ENCODE measurements around the gene RAB1B.
"Not testable (repeated sequence)": the region's sequence is repeated elsewhere in the genome, so short reads cannot be mapped to it uniquely, and the experiment has no call there.

Gene RAB1B

GRCh38 chr11:66318600-66318970, 50.1 kb downstream of the RAB1B start:
- H3K4me3 ChIP-seq (ENCODE audit: low read length), result no peak overlapping the region
- peaks cover 20% of the 10 kb centered on the region for H3K4me1 ChIP-seq (ENCODE audit: insufficient read depth, low read length)
- no peaks in the 10 kb centered on the region for H3K27me3 ChIP-seq (ENCODE audit: insufficient read depth, low read length)
- no peaks in the 10 kb centered on the region for H3K36me3 ChIP-seq (ENCODE audit: insufficient read depth, low read length)
- H3K9ac ChIP-seq (ENCODE audit: low read depth, low read length), result peak overlapping the region; percentile 5; the same call in 1 of the 2 replicates
- H3K9me3 ChIP-seq (ENCODE audit: insufficient read depth, low read depth, low read length), result no peaks in the 10 kb centered on the region
- 84% methylated on average over 3 of the region's 3 CpGs for WGBS
- peak overlapping the region; percentile 73; the same call in 1 of the 2 replicates for H3K27ac ChIP-seq (ENCODE audit: low read depth, low read length)

- H3K27ac ChIP-seq (ENCODE audit: low read depth, low read length); H3K9me3 ChIP-seq (ENCODE audit: insufficient read depth, low read depth, low read length); H3K9ac ChIP-seq (ENCODE audit: low read depth, low read length); H3K27me3 ChIP-seq (ENCODE audit: insufficient read depth, low read length); H3K4me3 ChIP-seq (ENCODE audit: low read length); H3K36me3 ChIP-seq (ENCODE audit: insufficient read depth, low read length): not testable (repeated sequence)
- WGBS, result 95% methylated on average over 1 of the region's 2 CpGs
- H3K4me1 ChIP-seq (ENCODE audit: insufficient read depth, low read length), result peaks cover 21% of the 10 kb centered on the region
These were observed 51.9 kb downstream of the RAB1B start for GRCh38 chr11:66320289-66320688.

DNA sequence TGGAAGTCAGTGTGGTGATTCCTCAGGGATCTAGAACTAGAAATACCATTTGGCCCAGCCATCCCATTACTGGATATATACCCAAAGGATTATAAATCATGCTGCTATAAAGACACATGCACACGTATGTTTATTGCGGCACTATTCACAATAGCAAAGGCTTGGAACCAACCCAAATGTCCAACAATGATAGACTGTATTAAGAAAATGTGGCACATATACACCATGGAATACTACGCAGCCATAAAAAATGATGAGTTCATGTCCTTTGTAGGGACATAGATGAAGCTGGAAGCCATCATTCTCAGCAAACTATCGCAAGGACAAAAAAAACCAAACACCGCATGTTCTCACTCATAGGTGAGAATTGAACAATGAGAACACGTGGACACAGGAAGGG, 52.3 kb downstream of the RAB1B start:
- WGBS, result 98% methylated on average over 4 of the region's 6 CpGs
- peaks cover 21% of the 10 kb centered on the region for H3K4me1 ChIP-seq (ENCODE audit: insufficient read depth, low read length)
- H3K4me3 ChIP-seq (ENCODE audit: low read length); H3K9ac ChIP-seq (ENCODE audit: low read depth, low read length); H3K36me3 ChIP-seq (ENCODE audit: insufficient read depth, low read length); H3K27ac ChIP-seq (ENCODE audit: low read depth, low read length); H3K9me3 ChIP-seq (ENCODE audit: insufficient read depth, low read depth, low read length); H3K27me3 ChIP-seq (ENCODE audit: insufficient read depth, low read length): not testable (repeated sequence)

- Histone ChIP-seq H3K4me3 (ENCODE audit: low read length) (no peak overlapping the region), H3K27ac (ENCODE audit: low read depth, low read length) (no peak overlapping the region), H3K4me1 (ENCODE audit: insufficient read depth, low read length) (peaks cover 23% of the 10 kb centered on the region), H3K9ac (ENCODE audit: low read depth, low read length) (no peak overlapping the region), H3K27me3 (ENCODE audit: insufficient read depth, low read length) (no peaks in the 10 kb centered on the region), H3K9me3 (ENCODE audit: insufficient read depth, low read depth, low read length) (no peaks in the 10 kb centered on the region), H3K36me3 (ENCODE audit: insufficient read depth, low read length) (no peaks in the 10 kb centered on the region)
- WGBS, result 93% methylated on average over 4 of the region's 4 CpGs
These were observed 53.2 kb downstream of the RAB1B start for GRCh38 chr11:66321606-66322005.

DNA sequence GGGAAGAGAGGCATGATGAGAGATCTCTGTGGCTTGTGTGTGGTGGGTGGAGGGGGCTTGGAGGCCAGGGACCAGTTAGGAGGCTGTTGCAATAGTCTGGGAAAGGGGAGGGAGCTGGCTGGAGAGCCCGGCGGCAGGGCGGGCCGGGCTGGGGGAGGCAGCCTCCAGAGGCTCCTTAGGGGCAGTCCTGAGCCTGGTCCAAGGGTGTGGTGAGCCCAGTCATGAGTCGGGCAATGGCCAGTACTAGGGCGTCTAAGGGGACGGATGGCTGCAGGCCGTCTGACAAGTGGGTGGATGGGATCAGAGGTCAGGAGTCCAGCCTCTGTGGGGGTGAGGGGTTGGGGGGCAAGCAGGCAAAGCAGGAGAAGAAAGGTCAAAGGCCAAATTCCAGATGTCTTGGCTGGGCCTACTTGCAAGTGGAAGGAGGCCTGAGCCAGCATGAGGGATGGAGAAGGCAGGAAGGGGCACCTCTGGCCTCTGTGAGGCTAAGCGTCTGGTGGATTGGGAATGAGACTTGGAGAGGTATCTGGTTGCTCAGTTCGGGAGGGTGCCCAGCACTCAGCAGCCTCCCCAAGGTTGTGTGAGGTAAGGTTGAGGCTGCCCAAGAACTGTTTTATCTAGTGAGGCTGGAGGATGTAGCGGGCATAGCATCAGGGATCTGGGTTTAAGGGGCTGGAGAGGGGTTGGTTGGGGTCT, 54.4 kb downstream of the RAB1B start:
- no peaks in the 10 kb centered on the region for H3K9me3 ChIP-seq (ENCODE audit: insufficient read depth, low read depth, low read length)
- H3K27ac ChIP-seq (ENCODE audit: low read depth, low read length), result no peak overlapping the region
- no peak overlapping the region for H3K4me3 ChIP-seq (ENCODE audit: low read length)
- H3K9ac ChIP-seq (ENCODE audit: low read depth, low read length), result no peak overlapping the region
- peaks cover 17% of the 10 kb centered on the region for H3K4me1 ChIP-seq (ENCODE audit: insufficient read depth, low read length)
- no peaks in the 10 kb centered on the region for H3K36me3 ChIP-seq (ENCODE audit: insufficient read depth, low read length)
- WGBS, result 93% methylated on average over 11 of the region's 11 CpGs
- H3K27me3 ChIP-seq (ENCODE audit: insufficient read depth, low read length), result no peaks in the 10 kb centered on the region

- H3K27ac ChIP-seq (ENCODE audit: low read depth, low read length), result no peak overlapping the region
- no peaks in the 10 kb centered on the region for H3K36me3 ChIP-seq (ENCODE audit: insufficient read depth, low read length)
- no peak overlapping the region for H3K9ac ChIP-seq (ENCODE audit: low read depth, low read length)
- no peaks in the 10 kb centered on the region for H3K27me3 ChIP-seq (ENCODE audit: insufficient read depth, low read length)
- peaks cover 13% of the 10 kb centered on the region for H3K4me1 ChIP-seq (ENCODE audit: insufficient read depth, low read length)
- no peak overlapping the region for H3K4me3 ChIP-seq (ENCODE audit: low read length)
- H3K9me3 ChIP-seq (ENCODE audit: insufficient read depth, low read depth, low read length), result no peaks in the 10 kb centered on the region
- 93% methylated on average over 1 of the region's 1 CpG for WGBS
These were observed 55.2 kb downstream of the RAB1B start for GRCh38 chr11:66323684-66324083.

DNA sequence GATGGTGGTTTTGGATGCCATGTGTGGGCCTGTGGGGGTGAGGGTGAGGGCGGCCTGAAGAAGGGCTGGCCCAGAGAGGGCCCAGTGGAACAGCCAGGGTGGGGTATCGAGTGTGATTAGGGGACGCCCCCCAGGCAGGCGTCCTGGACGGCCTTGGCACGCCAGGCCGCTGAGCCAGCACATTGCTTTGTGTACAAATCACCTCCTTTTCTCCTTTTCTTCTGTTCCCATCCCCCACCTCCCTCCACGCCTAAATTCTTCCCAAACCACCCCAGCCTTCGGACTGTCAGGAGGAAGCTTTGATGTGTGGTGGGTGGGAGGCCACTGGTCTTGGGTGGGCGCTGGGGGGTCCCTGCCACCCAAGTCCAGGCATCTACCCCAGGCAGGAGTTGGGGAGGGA, 56.2 kb downstream of the RAB1B start:
- Histone ChIP-seq H3K9me3 (ENCODE audit: insufficient read depth, low read depth, low read length) (no peaks in the 10 kb centered on the region), H3K27me3 (ENCODE audit: insufficient read depth, low read length) (no peaks in the 10 kb centered on the region), H3K4me1 (ENCODE audit: insufficient read depth, low read length) (peaks cover 13% of the 10 kb centered on the region), H3K27ac (ENCODE audit: low read depth, low read length) (0 out of 2 replicates have a peak overlapping the region, but pooled peaks have one; percentile 18), H3K36me3 (ENCODE audit: insufficient read depth, low read length) (no peaks in the 10 kb centered on the region), H3K4me3 (ENCODE audit: low read length) (no peak overlapping the region), H3K9ac (ENCODE audit: low read depth, low read length) (no peak overlapping the region)
- 68% methylated on average over 8 of the region's 10 CpGs for WGBS

DNA sequence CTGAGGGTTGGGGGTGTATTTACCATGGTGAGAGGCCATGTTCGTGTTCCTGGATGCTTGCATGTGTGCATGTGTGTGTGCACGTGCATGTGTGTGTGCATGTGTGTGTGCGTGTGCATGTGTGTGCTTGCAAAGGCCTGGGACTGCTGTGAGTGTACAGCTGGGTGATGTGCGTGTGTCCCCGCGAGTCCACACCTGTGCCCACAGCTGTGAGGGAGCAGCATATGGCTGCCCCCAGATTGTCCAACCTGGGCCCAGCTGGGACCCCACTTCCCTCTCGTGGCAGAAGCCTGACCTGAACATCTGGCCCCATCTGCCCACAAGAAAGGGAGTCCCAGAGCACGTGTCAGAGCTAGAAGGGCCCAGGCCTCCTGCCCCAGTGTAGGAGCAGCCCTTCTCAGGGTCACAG, 56.8 kb downstream of the RAB1B start:
- H3K27me3 ChIP-seq (ENCODE audit: insufficient read depth, low read length), result no peaks in the 10 kb centered on the region
- H3K27ac ChIP-seq (ENCODE audit: low read depth, low read length), result no peak overlapping the region
- 88% methylated on average over 8 of the region's 8 CpGs for WGBS
- peaks cover 13% of the 10 kb centered on the region for H3K4me1 ChIP-seq (ENCODE audit: insufficient read depth, low read length)
- no peak overlapping the region for H3K9ac ChIP-seq (ENCODE audit: low read depth, low read length)
- no peak overlapping the region for H3K4me3 ChIP-seq (ENCODE audit: low read length)
- no peaks in the 10 kb centered on the region for H3K9me3 ChIP-seq (ENCODE audit: insufficient read depth, low read depth, low read length)
- no peaks in the 10 kb centered on the region for H3K36me3 ChIP-seq (ENCODE audit: insufficient read depth, low read length)

- Histone ChIP-seq H3K36me3 (ENCODE audit: insufficient read depth, low read length) (no peaks in the 10 kb centered on the region), H3K9ac (ENCODE audit: low read depth, low read length) (no peak overlapping the region), H3K4me1 (ENCODE audit: insufficient read depth, low read length) (peaks cover 13% of the 10 kb centered on the region), H3K4me3 (ENCODE audit: low read length) (no peak overlapping the region), H3K9me3 (ENCODE audit: insufficient read depth, low read depth, low read length) (no peaks in the 10 kb centered on the region), H3K27me3 (ENCODE audit: insufficient read depth, low read length) (no peaks in the 10 kb centered on the region), H3K27ac (ENCODE audit: low read depth, low read length) (no peak overlapping the region)
- WGBS, result 67% methylated on average over 20 of the region's 21 CpGs
These were observed 58.0 kb downstream of the RAB1B start for GRCh38 chr11:66326261-66327111.

Measured in HUES64 (cell line).